Ectodermal cell (in vitro differentiated cells): Measurements from ENCODE around the gene PKD2.
A peak's percentile ranks its signal among the peaks of the same experiment; 100 is the strongest.

Experiments
- H3K27ac ChIP-seq: 2 replicates; pipeline ENCODE4 v1.7.0; 2013; ENCODE audit warnings: mild to moderate bottlenecking, low read depth, low read length; ENCODE audit not compliant: insufficient read depth, poor library complexity, severe bottlenecking
- H3K27me3 ChIP-seq: 2 replicates; pipeline ENCODE4 v1.7.0; 2013; ENCODE audit warnings: mild to moderate bottlenecking, low read length; ENCODE audit not compliant: insufficient read depth, control insufficient read depth, poor library complexity, severe bottlenecking
- H3K36me3 ChIP-seq: one replicate; pipeline ENCODE4 v1.7.0; 2013; ENCODE audit warnings: low read length; ENCODE audit not compliant: control insufficient read depth, insufficient read depth
- H3K4me1 ChIP-seq: one replicate; pipeline ENCODE4 v1.7.0; 2013; ENCODE audit warnings: low read length; ENCODE audit not compliant: control insufficient read depth, insufficient read depth
- H3K4me3 ChIP-seq: 2 replicates; pipeline ENCODE4 v1.7.0; 2013; ENCODE audit warnings: low read depth, low read length, control low read depth; ENCODE audit not compliant: insufficient read depth
- H3K9me3 ChIP-seq: 2 replicates; pipeline ENCODE4 v1.7.0; 2013; ENCODE audit warnings: mild to moderate bottlenecking, low read length, moderate library complexity; ENCODE audit not compliant: control insufficient read depth
- WGBS, 2 experiments: methylation state at CpG; one replicate each; pipeline ENCODE4 v1.1.7; 2013; ENCODE audit warnings: missing lambda C conversion rate in 2 of 2; 5-methylcytosine and 5-hydroxymethylcytosine counted together

Gene PKD2

DNA sequence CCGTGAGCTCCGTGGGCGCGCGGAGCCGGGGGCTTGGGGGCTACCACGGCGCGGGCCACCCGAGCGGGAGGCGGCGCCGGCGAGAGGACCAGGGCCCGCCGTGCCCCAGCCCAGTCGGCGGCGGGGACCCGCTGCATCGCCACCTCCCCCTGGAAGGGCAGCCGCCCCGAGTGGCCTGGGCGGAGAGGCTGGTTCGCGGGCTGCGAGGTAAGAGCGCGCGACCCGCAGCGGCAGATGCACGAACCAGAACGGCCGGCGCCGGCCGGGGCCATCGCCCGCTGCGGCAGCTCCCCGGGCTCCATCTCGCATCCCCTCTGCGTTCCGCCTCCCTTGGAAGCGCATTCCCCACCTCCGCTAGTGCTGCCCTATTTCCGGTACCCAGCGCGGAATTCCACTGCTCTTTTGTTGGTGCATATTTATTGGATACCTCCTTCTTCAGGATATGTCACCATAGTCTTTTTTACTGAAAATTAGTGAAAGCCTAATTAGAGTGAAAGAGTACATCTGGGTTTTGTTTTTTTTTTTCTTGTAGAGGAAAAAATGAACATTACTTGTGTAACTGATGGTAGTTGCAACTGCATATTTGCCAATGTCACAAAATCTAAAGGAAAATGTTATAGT lies 797 bp downstream of the PKD2 start:
- 0% methylated on average over 51 of the region's 51 CpGs for WGBS, 2 experiments
- H3K27ac ChIP-seq: no peak overlapping the region

DNA sequence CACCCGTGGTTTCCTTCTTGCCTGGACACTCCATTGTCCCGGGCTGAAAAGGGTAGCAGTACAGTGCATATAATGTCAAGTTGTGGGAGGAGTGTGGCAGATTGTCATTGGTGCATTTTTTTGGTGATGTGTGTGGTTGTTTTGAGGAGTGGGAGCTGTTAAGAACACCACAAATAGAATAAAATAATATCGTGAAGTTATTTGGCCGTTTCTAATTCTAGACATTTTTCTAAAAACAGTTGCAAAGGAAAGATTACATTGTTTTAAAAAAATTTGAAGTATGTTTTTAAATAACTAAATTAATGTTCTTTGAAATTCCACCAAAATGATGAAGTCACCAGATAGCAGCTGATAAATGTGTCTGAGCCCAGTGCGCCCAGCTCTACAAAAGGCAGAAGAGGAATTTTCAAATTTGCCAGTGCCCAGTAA lies 1.3 kb downstream of the PKD2 start:
- Histone ChIP-seq H3K27ac (no peak overlapping the region), H3K36me3 (no peaks in the 10 kb centered on the region), H3K4me1 (peaks cover 16% of the 10 kb centered on the region), H3K9me3 (no peaks in the 10 kb centered on the region), H3K27me3 (peaks cover 21% of the 10 kb centered on the region), H3K4me3 (peak overlapping the region; percentile 83)
- 21 to 24% methylated on average over 3 of the region's 5 CpGs for WGBS, 2 experiments

More for the DNA sequence above, 797 bp downstream of the PKD2 start:
- H3K27me3 ChIP-seq: peaks cover 21% of the 10 kb centered on the region
- no peaks in the 10 kb centered on the region for H3K9me3 ChIP-seq
- H3K4me1 ChIP-seq: peaks cover 16% of the 10 kb centered on the region
- no peaks in the 10 kb centered on the region for H3K36me3 ChIP-seq
- H3K4me3 ChIP-seq: peak overlapping the region; percentile 83

DNA sequence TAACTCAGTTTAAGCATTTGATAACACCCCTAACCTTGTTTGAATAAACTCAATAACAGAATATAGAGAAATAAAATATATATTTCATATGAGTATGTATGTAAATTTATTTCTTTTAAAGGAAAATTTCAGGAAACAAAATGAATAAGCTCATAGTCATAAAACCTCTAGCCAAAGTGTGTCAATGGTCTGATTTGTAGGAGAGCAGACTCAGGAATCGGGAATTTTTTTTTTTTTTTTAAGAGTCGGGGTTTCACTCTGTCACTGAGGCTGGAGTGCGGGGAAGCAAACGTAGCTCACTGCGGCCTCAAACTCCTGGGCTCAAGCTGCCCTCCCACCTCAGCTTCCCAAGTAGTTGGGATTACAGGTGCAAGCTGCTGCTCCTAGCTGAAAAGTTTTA lies 2.4 kb downstream of the PKD2 start:
- H3K4me3 ChIP-seq: no peak overlapping the region
- H3K27me3 ChIP-seq: peaks cover 21% of the 10 kb centered on the region
- 40 to 43% methylated on average over 5 of the region's 5 CpGs for WGBS, 2 experiments
- H3K27ac ChIP-seq: no peak overlapping the region
- H3K4me1 ChIP-seq: peaks cover 16% of the 10 kb centered on the region
- H3K36me3 ChIP-seq: no peaks in the 10 kb centered on the region
- no peaks in the 10 kb centered on the region for H3K9me3 ChIP-seq

- H3K27me3 ChIP-seq: peaks cover 14% of the 10 kb centered on the region
- H3K4me3 ChIP-seq: no peak overlapping the region
- 60 to 83% methylated on average over 1 to 2 of the region's 2 CpGs for WGBS, 2 experiments
- H3K36me3 ChIP-seq: no peaks in the 10 kb centered on the region
- H3K9me3 ChIP-seq: no peaks in the 10 kb centered on the region
- H3K4me1 ChIP-seq: peaks cover 21% of the 10 kb centered on the region
- no peak overlapping the region for H3K27ac ChIP-seq
Observed at GRCh38 chr4:88010966-88011365, 3.5 kb downstream of the PKD2 start.

DNA sequence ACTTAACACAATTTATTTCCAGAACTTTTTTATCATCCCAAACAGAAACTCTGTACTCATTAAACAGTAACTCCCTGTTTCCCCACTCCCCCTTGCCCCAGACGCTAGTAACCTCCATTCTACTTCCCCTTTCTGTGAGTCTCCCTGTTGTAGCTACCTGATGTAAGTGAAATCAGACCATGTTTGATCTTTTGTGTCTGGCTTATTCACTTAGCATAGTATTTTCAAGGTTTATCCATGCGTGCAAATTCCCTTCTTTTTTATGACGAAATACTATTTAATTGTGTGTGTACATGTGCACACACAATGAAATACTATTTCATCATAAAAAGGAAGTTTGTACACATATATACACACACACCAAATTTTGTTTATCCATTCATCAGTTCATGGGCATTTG lies 5.2 kb downstream of the PKD2 start:
- Histone ChIP-seq H3K36me3 (no peaks in the 10 kb centered on the region), H3K27me3 (no peaks in the 10 kb centered on the region), H3K4me1 (peaks cover 22% of the 10 kb centered on the region), H3K4me3 (no peak overlapping the region), H3K9me3 (no peaks in the 10 kb centered on the region), H3K27ac (no peak overlapping the region)
- 78 to 85% methylated on average over 1 to 2 of the region's 3 CpGs for WGBS, 2 experiments

- no peaks in the 10 kb centered on the region for H3K9me3 ChIP-seq
- 93% methylated on average over 3 of the region's 3 CpGs for WGBS, 2 experiments
- H3K4me3 ChIP-seq: no peak overlapping the region
- H3K36me3 ChIP-seq: no peaks in the 10 kb centered on the region
- H3K4me1 ChIP-seq: peaks cover 16% of the 10 kb centered on the region
- no peak overlapping the region for H3K27ac ChIP-seq
- H3K27me3 ChIP-seq: no peaks in the 10 kb centered on the region
Observed at GRCh38 chr4:88014386-88014905, 7.0 kb downstream of the PKD2 start.

GRCh38 chr4:88015659-88016295 lies 8.3 kb downstream of the PKD2 start:
- peaks cover 6% of the 10 kb centered on the region for H3K4me1 ChIP-seq
- H3K27me3 ChIP-seq: no peaks in the 10 kb centered on the region
- H3K36me3 ChIP-seq: peaks cover 7% of the 10 kb centered on the region
- H3K4me3 ChIP-seq: no peak overlapping the region
- 77% methylated on average over 10 of the region's 10 CpGs for WGBS, 2 experiments
- no peaks in the 10 kb centered on the region for H3K9me3 ChIP-seq
- no peak overlapping the region for H3K27ac ChIP-seq

DNA sequence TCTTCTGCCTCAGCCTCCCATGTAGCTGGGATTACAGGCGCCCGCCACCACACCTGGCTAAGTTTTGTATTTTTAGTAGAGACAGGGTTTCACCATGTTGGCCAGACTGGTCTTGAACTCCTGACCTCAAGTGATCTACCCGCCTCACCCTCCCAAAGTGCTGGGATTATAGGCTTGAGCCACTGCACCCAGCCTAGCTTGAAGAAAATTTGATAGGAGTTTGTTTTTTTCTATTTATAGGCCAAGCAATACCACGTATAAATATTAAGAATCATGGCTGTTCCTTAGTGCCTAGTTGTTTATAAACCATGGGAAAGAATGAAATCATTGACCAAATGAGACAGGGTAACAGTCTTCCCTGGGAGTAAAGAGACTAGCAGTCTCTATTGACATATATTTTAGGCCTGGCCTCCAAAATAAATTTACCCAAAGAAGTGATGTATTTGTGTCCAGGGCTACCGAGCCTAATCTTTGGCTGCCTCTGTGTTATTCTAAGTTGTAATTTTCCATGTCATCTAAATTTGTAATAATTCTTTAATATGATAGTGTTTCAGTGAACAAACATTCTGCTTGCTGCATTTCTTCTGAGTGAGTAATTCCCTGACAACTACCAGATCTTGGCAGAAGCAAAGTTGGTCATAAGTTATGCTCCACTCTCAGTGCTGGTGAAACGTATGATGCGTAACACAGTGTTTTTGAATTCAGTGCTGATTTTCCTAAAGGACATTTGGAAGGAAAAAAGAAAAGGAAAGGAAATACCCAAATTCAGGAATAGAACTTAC lies 10.3 kb downstream of the PKD2 start:
- Histone ChIP-seq H3K27me3 (no peaks in the 10 kb centered on the region), H3K4me3 (no peak overlapping the region), H3K4me1 (peaks cover 6% of the 10 kb centered on the region), H3K9me3 (no peaks in the 10 kb centered on the region), H3K36me3 (peaks cover 14% of the 10 kb centered on the region), H3K27ac (no peak overlapping the region)
- WGBS, 2 experiments: 89 to 96% methylated on average over 6 to 7 of the region's 7 CpGs

DNA sequence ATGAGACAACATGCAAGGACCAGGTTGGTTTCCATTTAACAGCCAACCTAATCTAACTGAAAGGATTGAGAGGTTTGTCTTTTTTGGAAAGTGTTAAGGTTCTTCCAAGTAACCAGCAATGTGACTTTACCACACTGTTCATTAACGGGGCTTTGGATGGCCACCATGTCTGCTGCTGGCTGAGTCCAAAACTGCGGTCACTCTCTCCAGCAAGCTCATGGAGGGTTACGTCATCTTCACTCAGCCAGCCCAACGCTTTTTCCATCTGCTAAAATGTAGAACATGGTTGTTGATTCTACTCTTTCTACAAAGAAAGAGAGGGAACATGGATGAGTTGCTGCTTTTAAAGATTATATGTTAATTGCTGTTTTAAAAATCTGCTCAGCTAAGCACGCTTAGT lies 11.0 kb downstream of the PKD2 start:
- H3K4me3 ChIP-seq: no peak overlapping the region
- 97 to 98% methylated on average over 5 of the region's 5 CpGs for WGBS, 2 experiments
- H3K4me1 ChIP-seq: peaks cover 6% of the 10 kb centered on the region
- H3K27ac ChIP-seq: no peak overlapping the region
- peaks cover 18% of the 10 kb centered on the region for H3K36me3 ChIP-seq
- no peaks in the 10 kb centered on the region for H3K9me3 ChIP-seq
- H3K27me3 ChIP-seq: no peaks in the 10 kb centered on the region

- Histone ChIP-seq H3K4me1 (no peaks in the 10 kb centered on the region), H3K9me3 (no peaks in the 10 kb centered on the region), H3K27me3 (no peaks in the 10 kb centered on the region), H3K27ac (no peak overlapping the region), H3K36me3 (peaks cover 32% of the 10 kb centered on the region), H3K4me3 (no peak overlapping the region)
Observed at GRCh38 chr4:88021824-88022223, 14.4 kb downstream of the PKD2 start.
